HEK293T (cell line): ENCODE measurements around the gene POLR3C.

ENCODE experiments used
- CTCF ChIA-PET: fragments of 350-600 bp; formaldehyde crosslinking; extraction: SDS; loops from one replicate; lab custom pipeline; 2021; ENCODE audit warnings: antibody characterized with exemption, inconsistent platforms; lab: Yijun Ruan, JAX
- POLR2A ChIA-PET: fragments of 350-600 bp; formaldehyde crosslinking; extraction: SDS; loops from one replicate; lab custom pipeline; 2020; ENCODE audit warnings: antibody characterized with exemption, inconsistent platforms; lab: Yijun Ruan, JAX
- DNase-seq: peaks from one replicate; pipeline ENCODE4 v3.0.0; 2012; ENCODE audit warnings: mixed read lengths; ENCODE audit errors: extremely low spot score
- ARNT ChIP-seq: fragments of 450-650 bp; IDR thresholded peaks from 2 replicates; pipeline ENCODE4 v1.6.1; 2017; ENCODE audit warnings: mild to moderate bottlenecking
- BHLHE40 ChIP-seq: fragments of 450-650 bp; IDR thresholded peaks from 2 replicates; pipeline ENCODE4 v1.6.1; 2016; ENCODE audit warnings: mild to moderate bottlenecking, moderate library complexity, borderline replicate concordance
- CTBP1 ChIP-seq: fragments of 450-650 bp; IDR thresholded peaks from 2 replicates; pipeline ENCODE4 v1.6.1; 2016; ENCODE audit warnings: borderline replicate concordance
- ELF4 ChIP-seq: fragments of 450-650 bp; IDR thresholded peaks from 2 replicates; pipeline ENCODE4 v1.6.1; 2017; ENCODE audit warnings: antibody characterized with exemption
- FOXA1 ChIP-seq: fragments of 450-650 bp; IDR thresholded peaks from 2 replicates; pipeline ENCODE4 v1.6.1; 2016; ENCODE audit warnings: mild to moderate bottlenecking
- FOXK2 ChIP-seq: fragments of 450-650 bp; IDR thresholded peaks from 2 replicates; pipeline ENCODE4 v1.6.1; 2016; ENCODE audit warnings: mild to moderate bottlenecking
- FOXM1 ChIP-seq: fragments of 450-650 bp; IDR thresholded peaks from 2 replicates; pipeline ENCODE4 v1.6.1; 2017; ENCODE audit warnings: mild to moderate bottlenecking, borderline replicate concordance
- HDGF ChIP-seq: fragments of 450-650 bp; IDR thresholded peaks from 2 replicates; pipeline ENCODE4 v1.6.1; 2017; ENCODE audit warnings: antibody characterized with exemption, borderline replicate concordance
- L3MBTL2 ChIP-seq: fragments of 450-650 bp; conservative IDR thresholded peaks from 2 replicates; pipeline ENCODE4 v1.6.1; 2016; ENCODE audit warnings: mild to moderate bottlenecking
- LEF1 ChIP-seq: fragments of 450-650 bp; IDR thresholded peaks from 2 replicates; pipeline ENCODE4 v1.6.1; 2017; ENCODE audit warnings: mild to moderate bottlenecking, borderline replicate concordance
- NFRKB ChIP-seq: fragments of 450-650 bp; IDR thresholded peaks from 2 replicates; pipeline ENCODE4 v1.6.1; 2016; ENCODE audit warnings: mild to moderate bottlenecking, moderate library complexity
- SP1 ChIP-seq: fragments of 450-650 bp; IDR thresholded peaks from 2 replicates; pipeline ENCODE4 v1.6.1; 2017
- SUZ12 ChIP-seq: fragments of 450-650 bp; IDR thresholded peaks from 2 replicates; pipeline ENCODE4 v1.6.1; 2016; ENCODE audit warnings: mild to moderate bottlenecking
- TARDBP ChIP-seq: fragments of 450-650 bp; IDR thresholded peaks from 2 replicates; pipeline ENCODE4 v1.6.1; 2016
- ZNF384 ChIP-seq: fragments of 450-650 bp; IDR thresholded peaks from 2 replicates; pipeline ENCODE4 v1.6.1; 2016
- TF ChIP-seq, protein P1 (sequence below): fragments of 450-650 bp; IDR thresholded peaks from 2 replicates; pipeline ENCODE4 v1.6.1; 2016

POLR3C gene

DNA sequence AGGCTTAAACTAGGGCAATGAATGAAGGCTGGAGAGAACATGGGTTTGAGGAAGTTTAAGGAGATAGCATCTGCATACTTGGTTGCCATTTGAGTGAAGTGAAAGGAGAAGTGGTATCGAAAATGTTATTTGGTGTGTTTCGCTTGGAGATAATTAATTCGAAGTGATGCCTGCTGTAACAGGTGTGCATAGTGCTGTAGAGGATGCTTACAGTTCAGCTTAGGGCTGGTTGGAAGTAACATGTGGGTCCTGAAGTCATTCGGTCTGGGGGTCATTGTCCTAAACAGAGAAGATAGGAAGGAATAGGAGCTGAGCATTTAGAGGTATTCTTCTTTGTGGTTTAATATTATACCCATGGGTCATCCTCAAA, 21.1 kb downstream of the POLR3C start:
- no peak for DNase-seq
- TF ChIP-seq ARNT = no peak
- no peak for TF ChIP-seq LEF1
- TF ChIP-seq SP1 = no peak
- no peak for TF ChIP-seq FOXK2
- TF ChIP-seq FOXA1 = no peak
- TF ChIP-seq TARDBP = no peak
- TF ChIP-seq BHLHE40 = no peak
- no peak for TF ChIP-seq CTBP1
- no peak for TF ChIP-seq FOXM1
- no peak for TF ChIP-seq NFRKB
- TF ChIP-seq, protein P1, sequence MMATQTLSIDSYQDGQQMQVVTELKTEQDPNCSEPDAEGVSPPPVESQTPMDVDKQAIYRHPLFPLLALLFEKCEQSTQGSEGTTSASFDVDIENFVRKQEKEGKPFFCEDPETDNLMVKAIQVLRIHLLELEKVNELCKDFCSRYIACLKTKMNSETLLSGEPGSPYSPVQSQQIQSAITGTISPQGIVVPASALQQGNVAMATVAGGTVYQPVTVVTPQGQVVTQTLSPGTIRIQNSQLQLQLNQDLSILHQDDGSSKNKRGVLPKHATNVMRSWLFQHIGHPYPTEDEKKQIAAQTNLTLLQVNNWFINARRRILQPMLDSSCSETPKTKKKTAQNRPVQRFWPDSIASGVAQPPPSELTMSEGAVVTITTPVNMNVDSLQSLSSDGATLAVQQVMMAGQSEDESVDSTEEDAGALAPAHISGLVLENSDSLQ = no peak
- TF ChIP-seq L3MBTL2 = no peak
- no peak for TF ChIP-seq ELF4
- no peak for TF ChIP-seq HDGF
- no peak for TF ChIP-seq ZNF384
- ChIA-PET POLR2A (interaction anchor here (0.6 to 5.7 kb wide), 11 partner anchors 8 to 193 kb away, joined by 3 to 86 read pairs (median 5); partner anchors contain the start of genes ANKRD34A, HJV, PEX11B and PIAS3), CTCF (interaction anchor here (0.6 to 7.3 kb wide), 24 partner anchors 10 to 191 kb away, joined by 3 to 97 read pairs (median 4); partner anchors contain the start of genes ANKRD34A, ANKRD35, LIX1L and PIAS3)

- peak; percentile 94 for DNase-seq
- TF ChIP-seq FOXK2 = no peak
- TF ChIP-seq L3MBTL2 = 0 out of 2 replicates have a peak, but pooled peaks have one; percentile 38
- ChIA-PET CTCF (interaction anchor here (0.6 to 7.3 kb wide), 25 partner anchors 9 to 190 kb away, joined by 3 to 97 read pairs (median 4); partner anchors contain the start of genes ANKRD34A, ANKRD35, LIX1L and PIAS3), POLR2A (interaction anchor here (0.8 to 5.7 kb wide), 10 partner anchors 8 to 193 kb away, joined by 3 to 86 read pairs (median 6); partner anchors contain the start of genes ANKRD34A, HJV, PEX11B and PIAS3)
Measured at GRCh38 chr1:145845514-145846161, 21.6 kb downstream of the POLR3C start, which contains the start of gene NUDT17. TSS of gene NUDT17 (plus strand) at chr1:145845630. CDS start at chr1:145845641, 11 bp downstream.

GRCh38 chr1:145846201-145846612, 22.2 kb downstream of the POLR3C start:
- peak; percentile 66 for DNase-seq
- TF ChIP-seq NFRKB (no peak), FOXA1 (no peak), BHLHE40 (no peak), HDGF (no peak), SUZ12 (no peak), FOXM1 (no peak), CTBP1 (no peak), ZNF384 (no peak), SP1 (no peak), ELF4 (no peak), LEF1 (no peak), ARNT (no peak), L3MBTL2 (no peak)
- ChIA-PET POLR2A (interaction anchor here (0.7 to 5.7 kb wide), 5 partner anchors 12 to 118 kb away, joined by 3 to 86 read pairs (median 8); partner anchors contain the start of genes ANKRD34A, PIAS3, POLR3C and POLR3GL), CTCF (interaction anchor here (0.7 to 7.3 kb wide), 13 partner anchors 9 to 165 kb away, joined by 3 to 97 read pairs (median 6); partner anchors contain the start of genes ANKRD34A, LIX1L, PIAS3 and POLR3C)

DNA sequence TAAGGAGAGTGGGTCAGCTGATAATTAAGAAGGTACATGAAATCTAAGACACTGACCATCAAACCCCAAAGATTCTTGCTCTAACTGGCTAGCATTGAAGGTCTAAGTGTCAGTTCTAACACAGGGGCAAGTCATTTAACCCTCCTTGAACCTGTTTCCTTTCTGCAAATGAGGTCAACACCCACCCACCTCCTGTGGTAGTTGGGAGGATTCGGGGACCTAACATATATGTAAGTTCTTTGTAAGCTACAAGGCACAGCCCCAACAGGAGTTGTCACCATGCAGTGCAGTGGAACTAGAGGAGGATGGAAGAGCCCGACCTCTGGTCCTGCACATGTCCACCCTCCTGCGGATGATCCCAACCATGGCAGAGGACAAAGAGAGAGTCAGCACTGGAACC, 23.8 kb downstream of the POLR3C start:
- no peak for DNase-seq
- POLR2A ChIA-PET = interaction anchor here (5.7 kb wide), 1 partner anchor 11 kb away, joined by 86 read pairs; the partner anchor contains the start of gene PIAS3
- TF ChIP-seq, protein P1 = no peak
- TF ChIP-seq FOXK2 = no peak
- no peak for TF ChIP-seq CTBP1
- TF ChIP-seq ZNF384 = no peak
- TF ChIP-seq NFRKB = no peak
- TF ChIP-seq ELF4 = no peak
- no peak for TF ChIP-seq BHLHE40
- no peak for TF ChIP-seq ARNT
- no peak for TF ChIP-seq SUZ12
- no peak for TF ChIP-seq TARDBP
- no peak for TF ChIP-seq L3MBTL2
- no peak for TF ChIP-seq SP1
- TF ChIP-seq HDGF = no peak
- CTCF ChIA-PET = interaction anchor here (1.7 to 7.3 kb wide), 2 partner anchors 11 to 44 kb away, joined by 5 to 97 read pairs; partner anchors contain the start of gene PIAS3

- TF ChIP-seq FOXK2 (no peak), FOXM1 (peak; percentile 53; the same call in 1 of the 2 replicates)
- POLR2A ChIA-PET = interaction anchor here (1.1 to 5.7 kb wide), 3 partner anchors 9 to 25 kb away, joined by 3 to 86 read pairs (median 10); partner anchors contain the start of gene PIAS3
- CTCF ChIA-PET = interaction anchor here (0.5 to 7.3 kb wide), 3 partner anchors 9 to 270 kb away, joined by 3 to 97 read pairs (median 6); partner anchors contain the start of gene PIAS3
- peak; percentile 28 for DNase-seq
Measured at GRCh38 chr1:145849356-145850160, 25.6 kb downstream of the POLR3C start.

- TF ChIP-seq, protein P1 = no peak
- TF ChIP-seq CTBP1 = no peak
- no peak for TF ChIP-seq SUZ12
- TF ChIP-seq L3MBTL2 = no peak
- no peak for TF ChIP-seq LEF1
- no peak for TF ChIP-seq HDGF
- no peak for TF ChIP-seq NFRKB
- TF ChIP-seq ARNT = no peak
- TF ChIP-seq FOXA1 = no peak
- TF ChIP-seq BHLHE40 = no peak
- no peak for DNase-seq
- ChIA-PET POLR2A (no interaction called here), CTCF (interaction anchor here (1.0 kb wide), 2 partner anchors 9 to 10 kb away, joined by 3 to 4 read pairs; partner anchors contain the start of gene NUDT17)
Measured at GRCh38 chr1:145855426-145855948, 31.5 kb downstream of the POLR3C start.
